ENCODE results near the gene P2RY8.

Gene P2RY8

DNA sequence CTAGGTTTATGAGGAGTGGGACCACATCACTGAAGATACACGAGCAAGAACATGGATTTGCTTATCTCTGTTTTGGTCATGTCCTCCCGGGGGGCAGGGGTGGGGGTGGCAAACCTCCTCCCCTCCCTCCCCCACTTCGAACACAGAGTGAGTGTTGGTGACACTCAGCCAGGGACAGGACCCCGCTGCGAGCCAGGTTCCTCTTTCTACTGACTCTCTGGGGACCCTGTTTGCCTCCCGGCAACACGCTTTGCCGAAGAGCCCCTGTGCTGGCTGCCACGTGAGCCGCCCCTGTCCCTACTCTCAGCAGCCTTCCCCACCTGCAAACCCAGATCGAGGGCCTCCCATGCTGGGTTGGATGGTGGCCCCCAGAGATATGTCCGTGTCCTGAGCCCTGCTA lies 34.7 kb downstream of the P2RY8 start:
- CTCF ChIA-PET: no interaction called here
- 4% methylated on average over 11 of the region's 12 CpGs for WGBS (ENCODE audit: insufficient coverage)
- H3K36me3 ChIP-seq (ENCODE audit: control insufficient read depth in 4 of 4, insufficient read depth in 4 of 4, low read length in 3 of 4): peaks cover 3 to 40% (median 21%) of the 10 kb centered on the region in 4 experiments
- no peaks in the 10 kb centered on the region for H3K27me3 ChIP-seq (replicated peaks in 2 of 5; ENCODE audit: control insufficient read depth in 4 of 5, insufficient read depth in 5 of 5, low read length in 4 of 5)
- peak overlapping the region in 1 of 2 experiments; percentile 64 for H3K27ac ChIP-seq (ENCODE audit: insufficient read depth in 1 of 2, low read depth in 1 of 2, low read length in 2 of 2, poor library complexity in 1 of 2, severe bottlenecking in 2 of 2)
- H3K4me3 ChIP-seq (ENCODE audit: control insufficient read depth in 1 of 7, extremely low read depth in 1 of 7, insufficient read depth in 4 of 7, low read depth in 2 of 7, low read length in 6 of 7): peak overlapping the region in 3 of 7 experiments; percentile 2 to 26 (median 20)
- H3K4me1 ChIP-seq (ENCODE audit: control extremely low read depth in 1 of 4, control insufficient read depth in 4 of 4, insufficient read depth in 4 of 4, low read length in 3 of 4): peaks cover 5 to 35% (median 25%) of the 10 kb centered on the region in 4 experiments
- peak; percentile 69 to 91 (median 89) for DNase-seq
- POLR2A ChIA-PET: no interaction called here
- no peaks in the 10 kb centered on the region for H3K9me3 ChIP-seq (ENCODE audit: control extremely low read depth in 1 of 5, control insufficient read depth in 4 of 5, insufficient read depth in 2 of 5, low read depth in 1 of 5, low read length in 4 of 5)

DNA sequence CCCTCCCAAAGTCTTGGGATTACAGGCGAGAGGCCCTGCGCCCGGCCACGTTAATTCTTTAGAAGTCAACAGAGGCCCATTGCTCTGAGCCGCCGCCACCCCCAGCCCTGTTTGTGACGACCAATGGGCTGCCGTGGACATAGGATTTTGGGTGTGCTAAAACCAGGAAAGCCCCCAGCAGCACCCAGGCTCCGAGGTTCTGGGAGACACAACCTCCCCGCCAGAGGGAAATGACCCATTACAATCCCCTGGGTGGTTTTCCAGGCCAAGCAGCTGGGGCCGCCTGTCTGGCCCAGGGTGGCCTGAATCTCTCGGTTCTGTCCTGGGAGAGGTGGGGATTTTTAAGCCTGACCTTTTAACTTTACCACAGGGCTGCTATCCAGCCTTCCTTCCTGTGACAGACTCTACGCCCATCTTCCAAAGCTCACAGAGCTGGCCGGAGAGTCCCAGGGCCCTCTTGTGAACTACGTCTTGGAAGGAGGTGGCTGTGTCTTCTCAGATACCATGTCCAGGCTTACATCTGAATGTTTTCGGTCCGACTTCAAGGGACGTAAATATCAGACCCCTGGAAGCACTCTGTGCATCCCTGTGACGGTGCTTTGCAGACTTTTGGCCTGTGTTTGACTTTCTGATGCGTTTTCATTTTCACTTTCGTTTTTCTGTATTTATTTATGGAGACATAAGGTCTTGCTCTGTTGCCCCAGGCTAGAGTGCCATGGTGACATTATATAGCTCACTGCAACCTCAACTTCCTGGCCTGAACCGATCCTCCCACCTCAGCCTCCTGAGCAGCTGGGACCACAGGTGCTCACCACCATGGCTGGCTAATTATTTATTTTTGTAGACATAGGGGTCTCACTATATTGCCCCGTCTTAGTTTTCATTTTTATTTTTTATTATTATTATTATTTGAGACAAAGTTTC lies 36.0 kb downstream of the P2RY8 start:
- Histone ChIP-seq H3K27me3 (replicated peaks in 2 of 5; ENCODE audit: control insufficient read depth in 4 of 5, insufficient read depth in 5 of 5, low read length in 4 of 5) (no peaks in the 10 kb centered on the region), H3K4me1 (ENCODE audit: control extremely low read depth in 1 of 4, control insufficient read depth in 4 of 4, insufficient read depth in 4 of 4, low read length in 3 of 4) (peaks cover 5 to 35% (median 26%) of the 10 kb centered on the region in 4 experiments), H3K36me3 (ENCODE audit: control insufficient read depth in 4 of 4, insufficient read depth in 4 of 4, low read length in 3 of 4) (peaks cover 0 to 37% (median 17%) of the 10 kb centered on the region in 4 experiments), H3K4me3 (ENCODE audit: control insufficient read depth in 1 of 7, extremely low read depth in 1 of 7, insufficient read depth in 4 of 7, low read depth in 2 of 7, low read length in 6 of 7) (peak overlapping the region in 1 of 7 experiments; percentile 16), H3K9me3 (ENCODE audit: control extremely low read depth in 1 of 5, control insufficient read depth in 4 of 5, insufficient read depth in 2 of 5, low read depth in 1 of 5, low read length in 4 of 5) (no peaks in the 10 kb centered on the region), H3K27ac (ENCODE audit: insufficient read depth in 1 of 2, low read depth in 1 of 2, low read length in 2 of 2, poor library complexity in 1 of 2, severe bottlenecking in 2 of 2) (no peak overlapping the region)
- POLR2A ChIA-PET: no interaction called here
- DNase-seq: peak in 2 of 3 donors; percentile 72 to 78
- CTCF ChIA-PET: no interaction called here
- WGBS (ENCODE audit: insufficient coverage): 86% methylated on average over 18 of the region's 23 CpGs

DNA sequence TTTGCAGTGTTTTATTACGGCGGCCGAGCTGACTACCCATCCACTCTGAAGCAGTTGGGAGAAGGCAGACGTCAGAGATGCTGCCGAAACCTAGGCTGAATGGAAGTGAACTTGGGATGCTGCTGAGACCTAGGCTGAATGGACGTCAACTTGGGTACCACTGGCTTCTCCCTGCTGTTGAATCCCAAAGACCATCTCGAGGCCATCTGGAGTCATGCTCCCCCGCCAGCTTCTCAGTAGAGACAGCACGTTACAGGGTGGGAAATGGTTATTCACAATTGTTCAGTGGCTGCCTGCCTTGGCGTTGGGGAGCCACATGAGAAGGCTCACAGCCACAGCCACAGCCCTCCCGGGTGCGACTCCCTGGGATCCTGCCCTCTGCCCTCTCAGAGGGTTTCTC lies 40.9 kb downstream of the P2RY8 start:
- ChIA-PET CTCF (no interaction called here), POLR2A (no interaction called here)
- 98% methylated on average over 12 of the region's 12 CpGs for WGBS (ENCODE audit: insufficient coverage)
- Histone ChIP-seq H3K9me3 (ENCODE audit: control extremely low read depth in 1 of 5, control insufficient read depth in 4 of 5, insufficient read depth in 2 of 5, low read depth in 1 of 5, low read length in 4 of 5) (no peaks in the 10 kb centered on the region), H3K36me3 (ENCODE audit: control insufficient read depth in 4 of 4, insufficient read depth in 4 of 4, low read length in 3 of 4) (peaks cover 4 to 40% (median 24%) of the 10 kb centered on the region in 4 experiments), H3K27ac (ENCODE audit: insufficient read depth in 1 of 2, low read depth in 1 of 2, low read length in 2 of 2, poor library complexity in 1 of 2, severe bottlenecking in 2 of 2) (no peak overlapping the region), H3K27me3 (replicated peaks in 2 of 5; ENCODE audit: control insufficient read depth in 4 of 5, insufficient read depth in 5 of 5, low read length in 4 of 5) (no peaks in the 10 kb centered on the region), H3K4me3 (ENCODE audit: control insufficient read depth in 1 of 7, extremely low read depth in 1 of 7, insufficient read depth in 4 of 7, low read depth in 2 of 7, low read length in 6 of 7) (no peak overlapping the region), H3K4me1 (ENCODE audit: control extremely low read depth in 1 of 4, control insufficient read depth in 4 of 4, insufficient read depth in 4 of 4, low read length in 3 of 4) (peaks cover 0 to 30% (median 19%) of the 10 kb centered on the region in 4 experiments)
- DNase-seq: no peak

DNA sequence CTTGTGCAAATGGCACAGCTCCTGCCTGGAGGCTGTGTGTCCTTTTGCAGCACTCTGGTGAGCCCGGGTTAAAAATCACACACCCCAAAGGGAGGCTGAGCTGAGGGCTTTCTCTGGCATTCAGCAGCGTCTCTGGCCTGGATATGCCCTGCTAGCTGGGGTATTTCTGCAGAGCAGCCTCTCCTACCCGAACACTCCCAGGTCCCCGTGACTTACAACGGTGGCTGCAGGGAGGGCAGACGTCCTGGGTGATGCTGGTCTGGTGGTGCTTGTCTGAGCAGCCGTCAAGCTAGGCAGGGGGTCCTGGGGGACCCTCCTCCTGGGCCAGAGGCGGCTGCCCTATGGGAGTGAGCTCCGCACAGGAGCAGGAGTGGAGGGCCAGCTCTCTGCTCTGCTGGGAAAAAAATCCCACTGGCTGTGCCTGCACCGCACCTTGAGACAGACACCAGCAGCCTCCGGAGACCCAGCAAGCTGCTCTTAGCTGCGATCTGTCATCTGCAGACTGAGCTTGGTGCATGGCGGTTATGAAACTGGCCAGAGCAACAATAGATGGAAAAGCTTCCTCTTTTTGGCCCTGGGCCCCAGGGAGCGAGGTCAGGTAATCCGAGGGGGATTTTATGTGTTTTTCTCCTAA lies 43.0 kb downstream of the P2RY8 start:
- POLR2A ChIA-PET: no interaction called here
- DNase-seq: peak in 2 of 3 donors; percentile 73 to 82
- Histone ChIP-seq H3K4me1 (ENCODE audit: control extremely low read depth in 1 of 4, control insufficient read depth in 4 of 4, insufficient read depth in 4 of 4, low read length in 3 of 4) (peaks cover 0 to 30% (median 17%) of the 10 kb centered on the region in 4 experiments), H3K27me3 (replicated peaks in 2 of 5; ENCODE audit: control insufficient read depth in 4 of 5, insufficient read depth in 5 of 5, low read length in 4 of 5) (no peaks in the 10 kb centered on the region), H3K36me3 (ENCODE audit: control insufficient read depth in 4 of 4, insufficient read depth in 4 of 4, low read length in 3 of 4) (peaks cover 7 to 42% (median 22%) of the 10 kb centered on the region in 4 experiments), H3K27ac (ENCODE audit: insufficient read depth in 1 of 2, low read depth in 1 of 2, low read length in 2 of 2, poor library complexity in 1 of 2, severe bottlenecking in 2 of 2) (peak overlapping the region; percentile 20 to 58), H3K4me3 (ENCODE audit: control insufficient read depth in 1 of 7, extremely low read depth in 1 of 7, insufficient read depth in 4 of 7, low read depth in 2 of 7, low read length in 6 of 7) (peak overlapping the region in 4 of 7 experiments; percentile 33 to 54 (median 43)), H3K9me3 (ENCODE audit: control extremely low read depth in 1 of 5, control insufficient read depth in 4 of 5, insufficient read depth in 2 of 5, low read depth in 1 of 5, low read length in 4 of 5) (no peaks in the 10 kb centered on the region)
- CTCF ChIA-PET: no interaction called here
- WGBS (ENCODE audit: insufficient coverage): 19% methylated on average over 9 of the region's 15 CpGs

DNA sequence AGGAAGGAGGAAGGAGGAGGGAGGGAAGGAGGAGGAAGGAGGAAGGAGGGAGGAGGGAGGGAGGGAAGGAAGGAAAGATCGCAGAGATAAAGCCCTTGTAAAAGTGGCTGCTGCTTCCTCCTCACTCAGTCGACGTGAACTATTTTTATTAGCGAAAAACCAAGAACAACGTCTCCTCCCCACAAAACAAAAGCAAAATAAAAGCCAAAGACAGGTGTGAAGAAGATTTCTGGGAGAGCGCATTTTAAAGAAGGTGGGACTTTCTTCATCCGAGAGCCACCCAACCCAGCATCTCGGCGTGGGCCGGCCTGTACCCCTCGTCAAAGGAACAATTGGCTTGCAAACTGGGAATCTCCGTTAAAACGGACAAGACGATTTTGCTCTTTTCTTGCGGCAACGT lies 43.6 kb downstream of the P2RY8 start:
- peak overlapping the region; percentile 7 to 22 for H3K27ac ChIP-seq (ENCODE audit: insufficient read depth in 1 of 2, low read depth in 1 of 2, low read length in 2 of 2, poor library complexity in 1 of 2, severe bottlenecking in 2 of 2)
- ChIA-PET POLR2A (no interaction called here), CTCF (no interaction called here)
- no peaks in the 10 kb centered on the region for H3K27me3 ChIP-seq (replicated peaks in 2 of 5; ENCODE audit: control insufficient read depth in 4 of 5, insufficient read depth in 5 of 5, low read length in 4 of 5)
- H3K4me1 ChIP-seq (ENCODE audit: control extremely low read depth in 1 of 4, control insufficient read depth in 4 of 4, insufficient read depth in 4 of 4, low read length in 3 of 4): peaks cover 0 to 30% (median 17%) of the 10 kb centered on the region in 4 experiments
- DNase-seq: peak in 1 of 3 donors; percentile 43
- H3K36me3 ChIP-seq (ENCODE audit: control insufficient read depth in 4 of 4, insufficient read depth in 4 of 4, low read length in 3 of 4): peaks cover 7 to 47% (median 26%) of the 10 kb centered on the region in 4 experiments
- no peaks in the 10 kb centered on the region for H3K9me3 ChIP-seq (ENCODE audit: control extremely low read depth in 1 of 5, control insufficient read depth in 4 of 5, insufficient read depth in 2 of 5, low read depth in 1 of 5, low read length in 4 of 5)
- 73% methylated on average over 13 of the region's 16 CpGs for WGBS (ENCODE audit: insufficient coverage)
- H3K4me3 ChIP-seq (ENCODE audit: control insufficient read depth in 1 of 7, extremely low read depth in 1 of 7, insufficient read depth in 4 of 7, low read depth in 2 of 7, low read length in 6 of 7): peak overlapping the region in 3 of 7 experiments; percentile 36 to 54 (median 50)

DNA sequence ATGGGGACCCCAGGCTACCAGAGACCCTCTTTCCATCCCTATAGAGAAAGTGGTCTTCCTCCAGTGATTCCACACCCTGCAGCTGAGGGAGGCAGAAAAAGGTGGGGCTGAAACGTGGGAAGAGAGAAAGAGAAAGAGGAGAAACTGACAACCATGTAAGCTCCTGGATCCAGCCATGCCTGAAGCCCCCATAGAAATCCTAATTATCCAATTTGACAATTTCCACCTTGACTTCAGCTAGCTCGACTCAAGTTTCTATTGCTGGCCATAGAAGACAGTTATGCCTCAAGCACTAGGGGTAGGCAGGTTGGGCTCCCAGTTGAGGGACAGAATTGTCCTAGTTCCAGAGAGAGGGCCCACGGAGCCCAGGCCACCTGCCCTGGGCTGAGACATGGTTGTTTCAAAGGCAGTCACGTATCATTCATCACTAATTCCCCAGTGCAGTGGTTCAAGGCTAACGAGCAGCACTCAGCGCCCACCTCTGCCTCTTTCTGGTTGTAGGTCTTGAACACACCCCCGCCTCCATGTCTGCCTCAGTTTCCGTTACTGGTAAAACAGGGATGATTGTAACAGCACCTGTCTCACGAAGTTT lies 44.5 kb downstream of the P2RY8 start:
- POLR2A ChIA-PET: no interaction called here
- H3K4me3 ChIP-seq (ENCODE audit: control insufficient read depth in 1 of 7, extremely low read depth in 1 of 7, insufficient read depth in 4 of 7, low read depth in 2 of 7, low read length in 6 of 7): no peak overlapping the region
- H3K9me3 ChIP-seq (ENCODE audit: control extremely low read depth in 1 of 5, control insufficient read depth in 4 of 5, insufficient read depth in 2 of 5, low read depth in 1 of 5, low read length in 4 of 5): no peaks in the 10 kb centered on the region
- H3K27ac ChIP-seq (ENCODE audit: insufficient read depth in 1 of 2, low read depth in 1 of 2, low read length in 2 of 2, poor library complexity in 1 of 2, severe bottlenecking in 2 of 2): no peak overlapping the region
- no peak for DNase-seq
- CTCF ChIA-PET: no interaction called here
- no peaks in the 10 kb centered on the region for H3K27me3 ChIP-seq (replicated peaks in 2 of 5; ENCODE audit: control insufficient read depth in 4 of 5, insufficient read depth in 5 of 5, low read length in 4 of 5)
- H3K36me3 ChIP-seq (ENCODE audit: control insufficient read depth in 4 of 4, insufficient read depth in 4 of 4, low read length in 3 of 4): peaks cover 7 to 50% (median 29%) of the 10 kb centered on the region in 4 experiments
- H3K4me1 ChIP-seq (ENCODE audit: control extremely low read depth in 1 of 4, control insufficient read depth in 4 of 4, insufficient read depth in 4 of 4, low read length in 3 of 4): peaks cover 0 to 30% (median 17%) of the 10 kb centered on the region in 4 experiments
- WGBS (ENCODE audit: insufficient coverage): 95% methylated on average over 8 of the region's 9 CpGs
